WTC11 (cell line): ENCODE data around the gene PSMD13.
"Not testable (repeated sequence)": the region's sequence is repeated elsewhere in the genome, so short reads cannot be mapped to it uniquely, and the experiment has no call there.

Experiments
- ARID4B ChIP-seq: sonication (generic); formaldehyde crosslinking; IDR thresholded peaks from 2 replicates; pipeline ENCODE4 v1.8.0; 2023; ENCODE audit warnings: missing genetic modification reagents, mild to moderate bottlenecking, borderline replicate concordance
- CTCF ChIP-seq: fragments of 200-600 bp; IDR thresholded peaks from 2 replicates; pipeline ENCODE4 v1.8.0; 2022; ENCODE audit warnings: antibody characterized with exemption
- HMGXB4 ChIP-seq: sonication (generic); formaldehyde crosslinking; IDR thresholded peaks from 2 replicates; pipeline ENCODE4 v1.8.1; 2023; ENCODE audit warnings: mild to moderate bottlenecking, moderate library complexity, missing genetic modification reagents
- MLX ChIP-seq: sonication (generic); formaldehyde crosslinking; IDR thresholded peaks from 2 replicates; pipeline ENCODE4 v1.8.1; 2023; ENCODE audit warnings: mild to moderate bottlenecking, missing genetic modification reagents, moderate library complexity
- NFE2L1 ChIP-seq: sonication (generic); formaldehyde crosslinking; IDR thresholded peaks from 2 replicates; pipeline ENCODE4 v1.8.1; 2023; ENCODE audit warnings: missing genetic modification reagents
- OVOL2 ChIP-seq: fragments of 250-450 bp; sonication (Bioruptor Pico); IDR thresholded peaks from 2 replicates; pipeline ENCODE4 v1.9.0; 2021; ENCODE audit warnings: mild to moderate bottlenecking, borderline replicate concordance
- PRDM15 ChIP-seq: sonication (generic); formaldehyde crosslinking; IDR thresholded peaks from 2 replicates; pipeline ENCODE4 v1.8.0; 2022; ENCODE audit warnings: missing genetic modification reagents
- SMAD4 ChIP-seq: sonication (generic); formaldehyde crosslinking; IDR thresholded peaks from 2 replicates; pipeline ENCODE4 v1.8.0; 2022; ENCODE audit warnings: mild to moderate bottlenecking, missing genetic modification reagents
- SP1 ChIP-seq: sonication (generic); formaldehyde crosslinking; conservative IDR thresholded peaks from 2 replicates; pipeline ENCODE4 v1.8.1; 2022; ENCODE audit warnings: missing genetic modification reagents
- ZNF138 ChIP-seq: sonication (generic); formaldehyde crosslinking; conservative IDR thresholded peaks from 2 replicates; pipeline ENCODE4 v1.8.1; 2022; ENCODE audit warnings: mild to moderate bottlenecking, moderate library complexity, missing genetic modification reagents
- ZNF263 ChIP-seq: sonication (generic); formaldehyde crosslinking; IDR thresholded peaks from 2 replicates; pipeline ENCODE4 v1.8.1; 2022; ENCODE audit warnings: low read depth, mild to moderate bottlenecking, moderate library complexity, missing genetic modification reagents
- ZNF416 ChIP-seq: fragments of 250-450 bp; sonication (Bioruptor Pico); IDR thresholded peaks from 2 replicates; pipeline ENCODE4 v1.9.0; 2021; ENCODE audit warnings: mild to moderate bottlenecking, inconsistent platforms

GRCh38 chr11:191490-192478 lies 45.0 kb upstream of the PSMD13 start:
- not testable (repeated sequence) for TF ChIP-seq SMAD4 (CRISPR knock-in tag); NFE2L1; SP1 (CRISPR knock-in tag); CTCF; HMGXB4 (CRISPR knock-in tag); ZNF138 (CRISPR knock-in tag); PRDM15 (CRISPR knock-in tag); ZNF263 (CRISPR knock-in tag); OVOL2 (CRISPR knock-in tag); ARID4B (CRISPR knock-in tag); MLX (CRISPR knock-in tag); ZNF416 (CRISPR knock-in tag)
